GM18868 (cell line): ENCODE measurements around the gene PHLPP2.
A peak's percentile ranks its signal among the peaks of the same experiment; 100 is the strongest.
"Not testable (repeated sequence)": the region's sequence is repeated elsewhere in the genome, so short reads cannot be mapped to it uniquely, and the experiment has no call there.

Experiments used
- ATAC-seq: cut with Tn5 transposase; IDR thresholded peaks from one replicate; pipeline ENCODE4 v1.9.1; 2021; ENCODE audit warnings: mild to moderate bottlenecking, moderate library complexity; ENCODE audit not compliant: unreplicated experiment

Gene PHLPP2

DNA sequence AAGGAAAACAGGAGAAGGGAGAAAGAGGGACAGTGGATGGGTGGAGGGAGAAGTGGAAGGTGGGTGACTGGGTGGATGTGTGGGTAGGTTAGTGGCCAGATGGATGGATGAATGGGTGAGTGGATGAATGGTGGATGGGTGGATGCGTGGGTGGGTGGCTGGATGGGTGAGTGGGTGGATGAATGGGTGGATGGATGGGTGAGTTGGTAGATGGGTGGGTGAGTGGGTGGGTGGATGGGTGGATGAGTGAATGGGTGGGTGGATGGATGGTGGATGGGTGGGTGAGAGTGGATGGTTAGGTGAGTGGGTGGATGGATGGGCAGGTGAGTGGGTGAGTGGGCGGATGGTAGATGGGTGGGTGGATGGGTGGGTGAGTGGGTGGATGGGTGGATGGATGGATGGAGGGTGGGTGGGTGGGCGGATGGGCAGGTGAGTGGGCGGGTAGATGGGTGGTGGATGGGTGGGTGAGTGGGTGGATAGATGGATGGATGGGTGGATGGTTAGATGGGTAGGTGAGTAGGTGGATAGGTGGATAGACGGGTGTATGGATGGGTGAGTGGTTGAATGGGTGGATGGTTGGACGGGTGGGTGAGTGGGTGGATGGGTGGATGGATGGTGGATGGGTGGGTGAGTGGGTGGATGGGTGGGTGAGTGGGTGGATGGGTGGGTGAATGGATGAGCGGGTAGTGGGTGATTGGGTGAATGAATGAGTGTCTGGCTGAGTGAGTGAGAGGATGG lies 99.2 kb downstream of the PHLPP2 start:
- no peak for ATAC-seq

DNA sequence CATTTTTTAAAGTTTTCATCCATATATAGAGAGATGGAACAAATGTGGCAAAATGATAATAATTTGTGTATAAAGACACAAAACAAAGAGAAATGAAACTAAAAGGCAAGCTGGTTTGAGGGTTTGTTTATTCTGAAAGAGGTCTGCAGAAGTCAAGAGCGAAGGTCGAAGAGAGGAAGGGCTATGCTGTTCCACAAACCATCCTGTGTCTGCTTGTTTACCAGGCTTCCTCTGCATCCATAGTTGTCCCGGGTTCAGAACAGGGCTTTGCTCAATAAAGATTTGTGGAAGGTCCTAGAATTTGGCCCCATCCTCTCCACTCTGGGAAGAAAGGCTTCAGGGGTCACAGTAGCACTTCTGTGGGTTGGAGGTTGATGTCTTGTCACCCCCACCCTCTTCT lies 100.9 kb downstream of the PHLPP2 start:
- ATAC-seq, result no peak

DNA sequence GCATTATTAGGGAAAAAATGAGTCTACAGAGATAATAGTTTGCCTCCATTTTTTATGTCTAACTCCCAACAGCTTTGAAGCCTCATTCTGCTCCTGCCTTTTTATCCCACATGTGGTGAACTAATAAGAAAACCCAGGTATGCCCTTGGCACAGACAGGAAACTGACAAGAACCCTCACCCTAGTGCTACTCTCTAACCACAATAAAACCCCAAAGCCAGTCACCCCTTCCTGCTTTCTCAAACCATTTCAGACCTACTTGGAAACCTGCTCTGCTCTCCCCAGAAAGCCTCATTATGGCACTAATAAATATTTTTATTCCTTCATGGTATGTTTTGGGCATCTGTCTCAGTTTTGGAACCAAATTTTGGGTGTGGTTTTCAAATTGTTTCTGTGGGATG lies 102.4 kb downstream of the PHLPP2 start:
- no peak for ATAC-seq

DNA sequence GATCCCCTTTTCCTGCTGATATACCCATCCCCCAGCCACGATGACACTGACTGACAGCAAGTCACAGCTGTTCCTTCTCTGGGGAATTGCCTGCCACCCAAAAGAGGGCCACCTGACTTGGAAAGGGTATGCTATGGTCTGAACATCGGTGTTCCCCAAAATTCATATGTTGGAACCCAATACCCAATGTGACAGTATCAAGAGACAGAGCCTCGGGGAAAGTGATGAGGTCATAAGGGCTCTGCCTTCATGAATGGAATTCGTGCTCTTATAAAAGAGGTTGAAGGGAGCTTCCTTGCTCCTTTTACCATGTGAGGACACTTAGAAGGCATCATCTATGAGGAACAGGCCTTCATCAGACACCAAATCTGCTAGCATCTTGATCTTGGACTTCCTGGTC lies 106.1 kb downstream of the PHLPP2 start:
- ATAC-seq, result no peak

DNA sequence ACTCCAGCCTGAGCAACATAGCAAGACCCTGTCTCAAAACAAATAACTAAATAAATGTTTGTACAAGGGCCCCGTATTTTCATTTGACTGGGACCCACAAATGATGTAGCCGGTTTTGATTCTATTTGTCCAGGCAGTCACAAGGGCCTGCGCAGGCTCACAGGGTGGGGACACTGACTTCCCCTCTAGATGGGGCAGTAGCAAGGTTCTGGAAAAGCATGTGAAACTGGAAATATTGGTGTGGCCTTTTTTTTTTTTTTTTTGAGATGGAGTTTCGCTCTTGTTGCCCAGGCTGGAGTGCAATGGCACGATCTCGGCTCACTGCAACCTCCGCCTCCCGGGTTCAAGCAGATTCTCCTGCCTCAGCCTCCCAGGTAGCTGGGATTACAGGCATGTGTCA lies 109.5 kb downstream of the PHLPP2 start:
- not testable (repeated sequence) for ATAC-seq

DNA sequence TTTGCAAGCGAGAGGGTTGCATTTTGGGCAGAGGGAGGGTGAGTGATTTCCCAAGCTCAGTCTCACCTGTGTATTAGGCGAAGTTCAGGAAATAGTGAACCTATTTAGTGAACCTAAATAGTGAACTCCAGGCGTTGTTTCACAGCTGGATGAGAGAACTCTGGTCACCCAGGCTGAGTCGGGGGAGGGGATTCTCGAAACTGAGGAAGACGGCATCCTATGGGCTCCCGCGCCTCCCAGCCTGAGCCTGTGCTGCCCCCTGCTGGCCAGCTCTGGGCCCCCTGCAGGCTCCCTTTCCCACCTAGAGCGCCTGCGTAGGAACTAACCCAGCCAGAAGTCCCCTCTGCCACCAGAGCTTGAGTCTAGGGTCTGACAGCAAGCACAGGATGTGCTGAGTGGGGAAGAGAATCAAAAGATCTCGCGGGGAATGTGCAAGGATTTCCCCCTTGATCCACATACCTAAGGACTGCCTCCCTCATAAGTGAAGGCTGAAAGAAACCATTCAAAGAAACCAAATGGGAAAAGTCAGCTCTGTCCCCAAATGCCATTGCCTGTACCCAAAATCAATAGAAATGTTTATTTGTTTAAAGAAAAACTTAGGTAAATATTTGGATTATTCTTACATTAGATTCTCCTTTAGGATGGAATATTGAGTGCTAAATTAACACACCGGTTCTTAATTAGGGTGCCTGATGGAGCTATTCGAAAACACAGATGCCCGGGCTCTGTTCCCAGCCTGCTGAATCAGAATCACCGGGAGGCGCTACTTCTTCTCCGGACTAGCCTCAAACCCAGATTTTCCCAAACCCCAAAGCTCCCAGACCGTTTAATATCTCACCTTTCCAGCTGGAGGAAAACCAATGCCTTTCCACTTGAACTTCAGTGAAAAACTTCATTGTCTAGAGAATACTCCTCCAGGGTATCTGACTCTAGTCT lies 113.3 kb downstream of the PHLPP2 start:
- peak; percentile 44 for ATAC-seq

DNA sequence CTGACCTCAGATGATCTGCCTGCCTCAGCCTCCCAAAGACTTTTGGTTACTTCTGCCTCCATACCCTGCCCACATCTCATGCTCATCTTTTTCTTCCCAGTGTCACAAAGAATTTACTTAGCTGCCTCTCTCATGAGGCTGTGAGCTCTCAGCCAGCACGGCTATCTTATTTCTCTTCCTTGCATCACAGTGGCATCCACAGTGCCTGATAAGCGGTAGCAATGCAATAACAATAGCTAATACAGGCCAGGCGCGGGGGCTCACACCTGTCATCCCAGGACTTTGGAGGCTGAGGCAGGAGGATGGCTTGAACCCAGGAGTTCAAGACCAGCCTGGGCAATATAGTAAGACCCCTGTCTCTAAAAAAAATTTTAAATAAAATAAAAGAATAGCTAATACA lies 114.1 kb downstream of the PHLPP2 start:
- ATAC-seq, result no peak

DNA sequence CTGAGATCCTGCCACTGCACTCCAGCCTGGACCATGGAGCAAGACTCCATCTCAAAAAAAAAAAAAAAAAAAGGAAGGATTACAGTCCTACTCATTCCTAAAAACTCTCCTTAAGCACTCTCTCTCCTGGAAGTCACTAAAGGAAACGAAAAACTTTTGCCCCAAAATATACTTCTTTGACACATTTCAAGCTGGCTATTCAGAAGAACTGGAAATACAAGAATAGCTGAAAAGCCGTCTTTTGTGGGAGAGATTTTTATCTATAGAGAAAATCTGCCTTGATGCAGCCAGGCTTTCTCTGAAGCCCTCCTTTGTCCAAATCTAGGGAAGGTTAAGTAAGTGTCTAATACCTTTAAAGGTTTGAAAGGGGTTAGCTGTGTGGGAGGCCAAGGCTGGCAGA lies 115.4 kb downstream of the PHLPP2 start:
- no peak for ATAC-seq

DNA sequence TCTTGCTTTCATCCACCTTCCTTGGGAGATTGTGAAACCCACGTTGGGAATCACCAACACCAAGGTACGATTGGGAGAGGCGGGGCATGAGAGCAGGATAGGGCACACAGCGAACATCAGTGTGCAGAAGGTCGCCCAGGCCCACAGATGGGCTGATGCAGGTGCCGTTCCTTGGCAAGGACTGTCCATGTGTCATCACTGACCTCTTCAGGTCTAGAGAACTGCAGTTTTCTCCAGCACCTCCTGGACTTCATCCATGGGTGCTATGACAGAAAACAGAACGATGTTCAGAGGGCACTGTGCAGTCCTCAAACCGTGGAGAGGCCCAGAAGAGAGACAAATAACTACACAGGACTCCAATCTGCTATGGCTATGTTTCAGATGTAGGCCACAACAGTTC lies 123.7 kb downstream of the PHLPP2 start:
- no peak for ATAC-seq

DNA sequence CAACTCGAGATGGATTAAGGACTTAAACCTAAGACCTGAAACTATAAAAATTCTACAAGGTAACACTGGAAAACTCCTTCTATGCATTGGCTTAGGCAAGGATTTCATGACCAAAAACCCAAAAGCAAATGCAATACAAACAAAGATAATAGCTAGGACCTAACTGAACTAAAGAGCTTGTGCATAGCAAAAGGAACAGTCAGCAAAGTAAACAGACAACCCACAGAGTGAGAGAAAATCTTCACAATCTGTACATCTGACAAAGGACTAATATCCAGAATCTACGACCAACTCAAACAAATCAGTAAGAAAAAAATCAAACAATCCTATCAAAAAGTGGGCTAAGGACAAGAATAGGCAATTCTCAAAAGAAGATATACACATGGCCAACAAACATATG lies 126.1 kb downstream of the PHLPP2 start:
- not testable (repeated sequence) for ATAC-seq

DNA sequence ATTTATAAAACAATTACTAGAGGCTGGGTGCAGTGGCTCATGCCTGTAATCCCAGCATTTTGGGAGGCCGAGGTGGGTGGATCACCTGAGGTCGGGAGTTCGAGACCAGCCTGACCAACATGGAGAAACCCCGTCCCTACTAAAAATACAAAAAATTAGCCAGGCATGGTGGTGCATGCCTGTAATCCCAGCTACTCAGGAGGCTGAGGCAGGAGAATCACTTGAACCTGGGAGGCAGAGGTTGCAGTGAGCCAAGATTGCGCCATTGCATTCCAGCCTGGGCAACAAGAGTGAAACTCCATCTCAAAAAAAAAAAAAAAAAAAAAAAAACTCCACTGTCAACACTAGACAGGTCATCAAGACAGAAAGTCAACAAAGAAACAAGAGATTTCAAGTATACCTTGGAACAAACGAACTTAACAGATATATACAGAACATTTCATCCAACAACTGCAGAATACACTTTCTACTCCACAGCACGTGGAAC lies 129.1 kb downstream of the PHLPP2 start:
- ATAC-seq, result not testable (repeated sequence)
